PC-3 (cell line): ENCODE results near the gene UBAP1L. TPM values are rescaled to one million over a fixed set of nuclear protein-coding genes. Genes with fewer than 3 reads are reported as not detected.

Experiments
- ATAC-seq: fragments of 200-7000 bp; cut with Tn5 transposase; 2 replicates; pipeline ENCODE4 v1.9.1; 2020; ENCODE audit warnings: mild to moderate bottlenecking, moderate library complexity
- BruUV-seq: library from RNA; stranded (reverse); fragments of 400-500 nt; replicated peaks from 2 replicates; lab custom pipeline; 2021; lab: Mats Ljungman, UMichigan
- CTCF ChIA-PET: fragments of 300-600 bp; sonication (Branson Sonifier 250); formaldehyde crosslinking; loops from one replicate; lab custom pipeline; 2022; ENCODE audit warnings: antibody characterized with exemption; lab: Charles Lee
- POLR2A ChIA-PET: fragments of 300-600 bp; sonication (Branson Sonifier 250); formaldehyde crosslinking; loops from one replicate; lab custom pipeline; 2022; ENCODE audit warnings: antibody characterized with exemption; ENCODE audit not compliant: unreplicated experiment; lab: Charles Lee
- DNase-seq: peaks from one replicate; pipeline ENCODE4 v3.0.0-alpha.2; 2015
- H2AFZ ChIP-seq: fragments of 300-600 bp; sonication (generic); 2 replicates; pipeline ENCODE4 v1.6.0; 2016; ENCODE audit warnings: antibody characterized with exemption, low read length
- H3F3A ChIP-seq: fragments of 300-600 bp; sonication (generic); one replicate; pipeline ENCODE4 v1.6.0; 2017; ENCODE audit warnings: antibody characterized with exemption, low read length, control low read depth, mild to moderate bottlenecking; ENCODE audit not compliant: unreplicated experiment
- H3K27ac ChIP-seq: fragments of 300-600 bp; sonication (generic); 2 replicates; pipeline ENCODE4 v1.5.1; 2016; ENCODE audit warnings: mild to moderate bottlenecking, low read length
- H3K27me3 ChIP-seq: fragments of 300-600 bp; sonication (generic); 2 replicates; pipeline ENCODE4 v1.6.1; 2016; ENCODE audit warnings: low read length, mixed read lengths
- H3K36me3 ChIP-seq: fragments of 300-600 bp; sonication (generic); 2 replicates; pipeline ENCODE4 v1.6.1; 2016; ENCODE audit warnings: low read depth, mixed run types, low read length, mixed read lengths
- H3K4me1 ChIP-seq: fragments of 300-600 bp; sonication (generic); 2 replicates; pipeline ENCODE4 v1.5.1; 2016; ENCODE audit warnings: low read length; ENCODE audit not compliant: insufficient read depth
- H3K4me2 ChIP-seq: fragments of 300-600 bp; sonication (generic); 2 replicates; pipeline ENCODE4 v1.6.0; 2016; ENCODE audit warnings: low read length
- H3K4me3 ChIP-seq: fragments of 300-600 bp; sonication (generic); 2 replicates; pipeline ENCODE4 v1.5.1; 2016; ENCODE audit warnings: mild to moderate bottlenecking, low read length, mixed read lengths
- H3K79me2 ChIP-seq: fragments of 300-600 bp; sonication (generic); 2 replicates; pipeline ENCODE4 v1.6.1; 2017; ENCODE audit warnings: low read length, mixed read lengths
- H3K9ac ChIP-seq: fragments of 300-600 bp; sonication (generic); 2 replicates; pipeline ENCODE4 v1.6.0; 2016; ENCODE audit warnings: mild to moderate bottlenecking, low read length
- H3K9me2 ChIP-seq: fragments of 300-600 bp; sonication (generic); replicated peaks from 2 replicates; pipeline ENCODE4 v1.6.1; 2016; ENCODE audit warnings: mixed run types, low read length, mixed read lengths
- H3K9me3 ChIP-seq: fragments of 300-600 bp; sonication (generic); 2 replicates; pipeline ENCODE4 v1.6.1; 2016; ENCODE audit warnings: low read length, mixed read lengths
- H4K20me1 ChIP-seq: fragments of 300-600 bp; sonication (generic); 2 replicates; pipeline ENCODE4 v1.6.1; 2016; ENCODE audit warnings: low read length, mixed read lengths
- EZH2 ChIP-seq: fragments of 300-600 bp; sonication (generic); IDR thresholded peaks from one replicate; pipeline ENCODE4 v1.6.1; 2017; ENCODE audit warnings: antibody characterized with exemption, mild to moderate bottlenecking, low read length; ENCODE audit not compliant: unreplicated experiment
- EZH2phosphoT487 ChIP-seq: fragments of 300-600 bp; sonication (generic); IDR thresholded peaks from 2 replicates; pipeline ENCODE4 v1.6.1; 2018; ENCODE audit warnings: mild to moderate bottlenecking, antibody characterized with exemption, low read length, borderline replicate concordance
- intact Hi-C: fragments of 100-400 bp; cut with micrococcal nuclease; formaldehyde crosslinking; loops from 2 replicates; pipeline ENCODE4 v1.9.0; 2023
- total RNA-seq: library from RNA; depleted of rRNA; stranded (reverse); fragments of >200 nt; gene quantifications from 2 replicates; pipeline ENCODE4 v1.2.3, GENCODE V29; 2014
- TF ChIP-seq, protein P1 (sequence below): fragments of 300-600 bp; sonication (generic); conservative IDR thresholded peaks from 2 replicates; pipeline ENCODE4 v1.5.1; 2017; ENCODE audit warnings: antibody characterized with exemption, low read depth, mild to moderate bottlenecking, low read length

UBAP1L gene
- total RNA-seq, 1 experiment from 2014 or later = 3.4 TPM

DNA sequence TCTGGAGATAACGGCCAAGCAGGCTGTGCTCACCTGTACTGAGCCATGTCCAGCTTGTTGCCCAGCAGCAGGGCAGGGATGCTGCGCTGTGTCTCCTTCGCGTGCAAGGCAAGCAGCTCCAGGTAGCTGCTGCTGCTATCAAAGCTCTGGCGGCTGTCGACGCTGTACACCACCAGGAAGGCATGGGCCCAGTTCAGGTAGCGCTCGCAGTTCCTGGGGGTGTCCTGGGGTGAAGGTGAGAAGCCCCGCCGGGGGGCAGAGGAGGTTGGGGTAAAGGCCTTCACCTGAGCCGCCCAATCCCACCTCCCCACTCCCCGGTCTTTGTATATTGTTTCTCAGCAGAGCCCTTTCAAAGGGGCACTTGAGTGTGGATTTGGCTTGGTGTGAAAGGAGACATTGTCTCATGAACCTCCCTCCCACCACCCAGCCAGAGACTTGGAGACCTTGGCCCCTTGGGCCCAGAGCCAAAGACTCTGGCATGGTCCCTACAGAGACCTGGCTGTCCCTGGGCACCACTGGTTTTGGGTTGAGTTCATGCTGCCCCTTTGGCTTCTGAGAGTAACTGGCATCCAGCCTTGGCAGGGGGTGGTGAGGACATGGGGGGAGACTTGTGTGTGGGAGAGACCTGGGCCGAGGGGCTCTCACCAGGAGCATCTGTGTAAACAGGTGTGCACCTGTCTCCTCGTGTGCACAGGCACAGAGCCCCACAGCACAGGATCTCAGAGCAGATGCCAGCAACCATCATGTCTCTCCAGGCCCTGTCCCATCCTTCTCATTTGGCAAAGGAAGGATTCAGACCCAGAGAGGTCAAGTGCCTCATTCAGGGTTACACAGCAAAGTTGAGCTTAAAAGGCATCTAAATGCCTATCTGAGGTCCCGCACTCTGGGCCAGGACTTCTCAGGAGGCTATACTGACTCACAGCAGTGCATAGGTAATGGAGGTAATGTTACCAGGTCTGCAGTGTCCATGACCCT lies 56.3 kb downstream of the UBAP1L start:
- H3K27me3 ChIP-seq = no peaks in the 10 kb centered on the region
- no peak overlapping the region for H3K4me2 ChIP-seq
- H3K4me3 ChIP-seq = no peak overlapping the region
- DNase-seq (no peak), ATAC-seq (no peak)
- H3K4me1 ChIP-seq = peaks cover 17% of the 10 kb centered on the region
- no peaks in the 10 kb centered on the region for H3F3A ChIP-seq
- intact Hi-C loops = loop anchor here (10.0 kb wide), 1 partner anchor 216 kb away; no protein-coding TSS in a partner anchor
- CTCF ChIA-PET = no interaction called here
- no peaks in the 10 kb centered on the region for H3K9me3 ChIP-seq
- no peak overlapping the region for H3K9ac ChIP-seq
- BruUV-seq = no TSS peak
- H3K79me2 ChIP-seq = no peaks in the 10 kb centered on the region
- POLR2A ChIA-PET = no interaction called here
- no peaks in the 10 kb centered on the region for H3K36me3 ChIP-seq
- no peak for TF ChIP-seq EZH2phosphoT487
- TF ChIP-seq, protein P1, sequence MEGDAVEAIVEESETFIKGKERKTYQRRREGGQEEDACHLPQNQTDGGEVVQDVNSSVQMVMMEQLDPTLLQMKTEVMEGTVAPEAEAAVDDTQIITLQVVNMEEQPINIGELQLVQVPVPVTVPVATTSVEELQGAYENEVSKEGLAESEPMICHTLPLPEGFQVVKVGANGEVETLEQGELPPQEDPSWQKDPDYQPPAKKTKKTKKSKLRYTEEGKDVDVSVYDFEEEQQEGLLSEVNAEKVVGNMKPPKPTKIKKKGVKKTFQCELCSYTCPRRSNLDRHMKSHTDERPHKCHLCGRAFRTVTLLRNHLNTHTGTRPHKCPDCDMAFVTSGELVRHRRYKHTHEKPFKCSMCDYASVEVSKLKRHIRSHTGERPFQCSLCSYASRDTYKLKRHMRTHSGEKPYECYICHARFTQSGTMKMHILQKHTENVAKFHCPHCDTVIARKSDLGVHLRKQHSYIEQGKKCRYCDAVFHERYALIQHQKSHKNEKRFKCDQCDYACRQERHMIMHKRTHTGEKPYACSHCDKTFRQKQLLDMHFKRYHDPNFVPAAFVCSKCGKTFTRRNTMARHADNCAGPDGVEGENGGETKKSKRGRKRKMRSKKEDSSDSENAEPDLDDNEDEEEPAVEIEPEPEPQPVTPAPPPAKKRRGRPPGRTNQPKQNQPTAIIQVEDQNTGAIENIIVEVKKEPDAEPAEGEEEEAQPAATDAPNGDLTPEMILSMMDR = no peak
- TF ChIP-seq EZH2 = no peak
- H3K9me2 ChIP-seq = no peaks in the 10 kb centered on the region
- no peak overlapping the region for H2AFZ ChIP-seq
- H3K27ac ChIP-seq = no peak overlapping the region
- no peaks in the 10 kb centered on the region for H4K20me1 ChIP-seq

DNA sequence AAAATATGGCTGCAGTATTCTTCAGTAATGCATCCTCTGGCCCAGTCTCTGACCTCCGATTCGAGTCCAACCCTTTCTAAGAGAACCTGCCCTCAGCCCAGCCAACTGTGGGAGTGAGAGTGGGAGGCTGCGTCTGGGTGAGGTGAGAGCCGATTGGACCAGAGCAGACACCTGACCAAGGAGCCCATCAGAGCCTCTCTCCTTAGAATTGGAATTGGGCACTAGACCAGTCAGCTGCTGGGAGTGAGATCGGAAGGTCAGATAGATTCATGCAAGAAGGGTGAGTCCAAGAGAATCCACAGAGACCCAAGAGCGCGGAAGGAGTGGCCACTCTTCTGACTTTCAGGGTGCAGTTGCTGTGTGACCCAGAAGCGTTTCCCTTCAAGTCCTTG lies 57.5 kb downstream of the UBAP1L start:
- no peaks in the 10 kb centered on the region for H3F3A ChIP-seq
- DNase-seq = no peak
- no peak overlapping the region for H3K4me3 ChIP-seq
- no peak overlapping the region for H2AFZ ChIP-seq
- H3K27ac ChIP-seq = no peak overlapping the region
- no peak for ATAC-seq
- no peaks in the 10 kb centered on the region for H4K20me1 ChIP-seq
- CTCF ChIA-PET = no interaction called here
- POLR2A ChIA-PET = no interaction called here
- no peaks in the 10 kb centered on the region for H3K27me3 ChIP-seq
- peaks cover 17% of the 10 kb centered on the region for H3K4me1 ChIP-seq
- no peaks in the 10 kb centered on the region for H3K9me3 ChIP-seq
- H3K36me3 ChIP-seq = no peaks in the 10 kb centered on the region
- intact Hi-C loops = loop anchor here (10.0 kb wide), 1 partner anchor 217 kb away; no protein-coding TSS in a partner anchor
- BruUV-seq = no TSS peak
- TF ChIP-seq EZH2 = no peak
- no peak for TF ChIP-seq EZH2phosphoT487
- TF ChIP-seq, protein P1 = no peak
- H3K4me2 ChIP-seq = peak overlapping the region; percentile 43; the same call in 1 of the 2 replicates
- H3K9ac ChIP-seq = no peak overlapping the region
- no peaks in the 10 kb centered on the region for H3K9me2 ChIP-seq
- no peaks in the 10 kb centered on the region for H3K79me2 ChIP-seq
